GM12878 (cell line): ENCODE data around the gene ETV2. TPM values are rescaled to one million over a fixed set of nuclear protein-coding genes. Genes with fewer than 3 reads are reported as not detected.

Experiments
- ATAC-seq: fragments of 200-7000 bp; cut with Tn5 transposase; 3 replicates; pipeline ENCODE4 v1.9.1; 2020; ENCODE audit warnings: mild to moderate bottlenecking, moderate library complexity
- BruUV-seq: library from RNA; stranded (reverse); fragments of 400-500 nt; replicated peaks from 2 replicates; lab custom pipeline; 2021; lab: Mats Ljungman, UMichigan
- CTCF ChIA-PET: fragments of 300-600 bp; sonication (Branson Sonifier 250); formaldehyde crosslinking; extraction: SDS; loops from one replicate; lab custom pipeline; 2021; ENCODE audit warnings: inconsistent platforms; lab: Yijun Ruan, JAX
- POLR2A ChIA-PET: fragments of 350-600 bp; formaldehyde crosslinking; extraction: SDS; loops from one replicate; lab custom pipeline; 2021; ENCODE audit warnings: inconsistent platforms; lab: Charles Lee
- RAD21 ChIA-PET: fragments of 300-600 bp; sonication (Branson Sonifier 250); formaldehyde crosslinking; loops from one replicate; lab custom pipeline; 2023; ENCODE audit warnings: antibody characterized with exemption; ENCODE audit not compliant: unreplicated experiment; lab: Charles Lee
- SMC1A ChIA-PET: fragments of 300-600 bp; sonication (Branson Sonifier 250); formaldehyde crosslinking; loops from one replicate; lab custom pipeline; 2023; ENCODE audit not compliant: unreplicated experiment, uncharacterized antibody; lab: Charles Lee
- DNase-seq: peaks from one replicate; pipeline ENCODE4 v3.0.0-alpha.2; 2011; ENCODE audit warnings: low read depth, low spot score
- FAIRE-seq: peaks from 3 replicates; lab custom pipeline; 2011; peaks lifted over from hg19 to GRCh38; lab: Jason Lieb, UNC
- H2AFZ ChIP-seq: 2 replicates; pipeline ENCODE4 v1.6.0; 2011; ENCODE audit warnings: low read depth, low read length, control low read depth; ENCODE audit not compliant: control insufficient read depth
- H3K27ac ChIP-seq: 2 replicates; pipeline ENCODE4 v1.5.1; 2011; ENCODE audit warnings: control low read depth; ENCODE audit not compliant: control insufficient read depth, insufficient read depth
- H3K27me3 ChIP-seq, 2 experiments: replicated peaks in 1 of 2; 2 replicates each; pipeline versions ENCODE4 v1.6.0 to v1.6.1; 2011; ENCODE audit warnings: low read length in 1 of 2; ENCODE audit not compliant: control insufficient read depth in 2 of 2, insufficient read depth in 2 of 2
- H3K36me3 ChIP-seq, 2 experiments: 2 replicates each; pipeline ENCODE4 v1.5.1; 2011; ENCODE audit warnings: low read length in 1 of 2; ENCODE audit not compliant: control insufficient read depth in 2 of 2, insufficient read depth in 2 of 2
- H3K4me1 ChIP-seq: 2 replicates; pipeline ENCODE4 v1.6.1; 2011; ENCODE audit warnings: mild to moderate bottlenecking, low read length, moderate library complexity, mixed read lengths; ENCODE audit not compliant: control insufficient read depth, insufficient read depth
- H3K4me2 ChIP-seq: 2 replicates; pipeline ENCODE4 v1.6.0; 2011; ENCODE audit warnings: control low read depth; ENCODE audit not compliant: control insufficient read depth, insufficient read depth
- H3K4me3 ChIP-seq: fragments of 200-600 bp; sonication (generic); 2 replicates; pipeline ENCODE4 v1.5.1; 2016
- H3K79me2 ChIP-seq: 2 replicates; pipeline ENCODE4 v1.6.0; 2011; ENCODE audit warnings: low read length; ENCODE audit not compliant: control insufficient read depth, insufficient read depth
- H3K9ac ChIP-seq: 2 replicates; pipeline ENCODE4 v1.8.0; 2011; ENCODE audit warnings: low read length, control low read depth, mixed read lengths; ENCODE audit not compliant: control insufficient read depth, insufficient read depth
- H3K9me3 ChIP-seq: replicated peaks from 3 replicates; pipeline ENCODE4 v1.5.1; 2011; ENCODE audit warnings: mild to moderate bottlenecking, low read length; ENCODE audit not compliant: control insufficient read depth, insufficient read depth
- H4K20me1 ChIP-seq: 2 replicates; pipeline ENCODE4 v1.6.0; 2011; ENCODE audit not compliant: control insufficient read depth, insufficient read depth
- BRCA1 ChIP-seq: IDR thresholded peaks from 2 replicates; pipeline ENCODE4 v1.6.1; 2011; ENCODE audit warnings: low read depth, low read length, improper control_type of control experiment
- CBFB ChIP-seq: IDR thresholded peaks from 2 replicates; pipeline ENCODE4 v1.6.1; 2016; ENCODE audit warnings: antibody characterized with exemption, low read depth
- CHD1 ChIP-seq: IDR thresholded peaks from 2 replicates; pipeline ENCODE4 v1.6.1; 2012; ENCODE audit warnings: low read depth, low read length, improper control_type of control experiment
- CHD4 ChIP-seq: fragments of 200-600 bp; sonication (generic); IDR thresholded peaks from 2 replicates; pipeline ENCODE4 v1.6.1; 2016; ENCODE audit warnings: mild to moderate bottlenecking
- ESRRA ChIP-seq: IDR thresholded peaks from 2 replicates; pipeline ENCODE4 v1.6.1; 2012; ENCODE audit warnings: mild to moderate bottlenecking, low read length, improper control_type of control experiment
- ETV6 ChIP-seq, 2 experiments: fragments of 450-650 bp in 1 of 2; IDR thresholded peaks in 1 of 2; conservative IDR thresholded peaks in 1 of 2; 2 replicates each; pipeline ENCODE4 v1.6.1; 2014; ENCODE audit warnings: antibody characterized with exemption in 1 of 2, borderline replicate concordance in 1 of 2, low read depth in 1 of 2, mild to moderate bottlenecking in 1 of 2, moderate library complexity in 1 of 2
- FOS ChIP-seq: IDR thresholded peaks from 3 replicates; pipeline ENCODE4 v1.6.1; 2011; ENCODE audit warnings: borderline replicate concordance; ENCODE audit not compliant: insufficient read length; ENCODE audit errors: extremely low read depth
- GATAD2B ChIP-seq: fragments of 450-650 bp; conservative IDR thresholded peaks from 2 replicates; pipeline ENCODE4 v1.6.1; 2017; ENCODE audit warnings: low read depth, mild to moderate bottlenecking, moderate library complexity
- KDM1A ChIP-seq: fragments of 200-600 bp; sonication (generic); IDR thresholded peaks from 2 replicates; pipeline ENCODE4 v1.6.1; 2016; ENCODE audit warnings: borderline replicate concordance
- MEF2A ChIP-seq: IDR thresholded peaks from 2 replicates; pipeline ENCODE4 v1.6.1; 2011; ENCODE audit warnings: low read depth, mild to moderate bottlenecking, low read length, moderate library complexity; ENCODE audit not compliant: insufficient read depth
- NKRF ChIP-seq: fragments of 450-650 bp; conservative IDR thresholded peaks from 2 replicates; pipeline ENCODE4 v1.6.1; 2017; ENCODE audit warnings: mild to moderate bottlenecking, moderate library complexity
- RELA ChIP-seq: fragments of 450-650 bp; IDR thresholded peaks from 2 replicates; pipeline ENCODE4 v1.8.0; 2014; ENCODE audit warnings: borderline replicate concordance; ENCODE audit not compliant: partially characterized antibody
- SRF ChIP-seq, 2 experiments: IDR thresholded peaks; 2 replicates each; pipeline ENCODE4 v1.6.1; 2011; ENCODE audit warnings: low read depth in 2 of 2, low read length in 2 of 2, mild to moderate bottlenecking in 1 of 2, moderate library complexity in 1 of 2
- TCF3 ChIP-seq: IDR thresholded peaks from 2 replicates; pipeline ENCODE4 v1.6.1; 2012; ENCODE audit warnings: low read depth, mild to moderate bottlenecking, low read length, borderline replicate concordance; ENCODE audit not compliant: insufficient read depth
- ZNF384 ChIP-seq: IDR thresholded peaks from 2 replicates; pipeline ENCODE4 v1.6.1; 2012; ENCODE audit warnings: low read depth, mild to moderate bottlenecking, low read length, improper control_type of control experiment, borderline replicate concordance
- ZNF592 ChIP-seq: fragments of 450-650 bp; IDR thresholded peaks from 2 replicates; pipeline ENCODE4 v1.6.1; 2017; ENCODE audit warnings: mild to moderate bottlenecking, moderate library complexity
- WGBS: methylation state at CpG from one replicate; pipeline ENCODE4 v1.1.6; 2016; ENCODE audit warnings: low lambda C conversion rate; ENCODE audit not compliant: insufficient replicate concordance, insufficient coverage; ENCODE audit errors: missing lambda C conversion rate; 5-methylcytosine and 5-hydroxymethylcytosine counted together
- in situ Hi-C: fragments of 300-500 bp; cut with MboI; formaldehyde crosslinking; loops from 9 replicates; pipeline ENCODE4 v1.14.3; 2018; ENCODE audit warnings: mixed read lengths
- intact Hi-C: fragments of 100-400 bp; cut with micrococcal nuclease; formaldehyde crosslinking; loops from one replicate; pipeline ENCODE4 v1.14.2; 2022; ENCODE audit not compliant: unreplicated experiment
- polyA plus RNA-seq, 11 experiments: library from polyadenylated mRNA; depleted of rRNA in 4 of 11; unstranded in 6 of 11; stranded (reverse) in 5 of 11; fragments of >200 nt; fragmentation: Nextera tagmentation in 4 of 11; fragmentation: Illumina TruSeq in 1 of 11; extraction: Ambion mirVana in 4 of 11; extraction: Trizol in 1 of 11; gene quantifications; 1 replicate in 1 of 11; 2 replicates in 10 of 11; pipeline versions ENCODE4 v1.2.1 to v1.2.3, GENCODE V29; 2011 to 2016; ENCODE audit warnings: inconsistent platforms in 2 of 11, missing spikeins in 2 of 11, low read depth in 1 of 11
- total RNA-seq, 4 experiments: library from RNA; depleted of rRNA in 3 of 4; stranded (reverse); fragments of >200 nt in 3 of 4; fragmentation: Illumina TruSeq in 1 of 4; extraction: Trizol in 1 of 4; gene quantifications; 2 replicates each; pipeline versions ENCODE4 v1.2.1 to v1.2.3, GENCODE V29; 2013 to 2021

The ETV2 gene
- total and polyA plus RNA-seq, 10 of the 15 experiments (the other 5 are each of a cell fraction or from before 2014, with no cell fraction given) = 0.10 to 1.4 (median 0.54) TPM; not detected in 1

- no peak for TF ChIP-seq ZNF384
- no peak for TF ChIP-seq CHD1
- TF ChIP-seq GATAD2B = no peak
- no peak for TF ChIP-seq ETV6 (conservative IDR thresholded peaks at IDR 0.05 in 1 of 2, IDR thresholded peaks at IDR 0.05 in 1 of 2; ENCODE audit: borderline replicate concordance in 1 of 2, low read depth in 1 of 2)
- no peak for TF ChIP-seq SRF (IDR thresholded peaks at IDR 0.05; ENCODE audit: low read depth in 2 of 2, low read length in 2 of 2)
- TF ChIP-seq KDM1A = no peak
- TF ChIP-seq, all 136 proteins: peak for 0
Observed at GRCh38 chr19:35663981-35664380, 22.4 kb downstream of the ETV2 start (continued).

GRCh38 chr19:35665157-35665556 is 23.6 kb downstream of the ETV2 start:
- ChIA-PET RAD21 (no interaction called here), CTCF (no interaction called here), POLR2A (no interaction called here), SMC1A (no interaction called here)
- H3K36me3 ChIP-seq = peaks cover 0 to 4% of the 10 kb centered on the region in 2 experiments; a peak in 2 of 4 replicates
- H3K4me3 ChIP-seq = no peak overlapping the region
- BruUV-seq = no TSS peak
- intact Hi-C loops = no loop called here
- in situ Hi-C loops = no loop called here
- H3K79me2 ChIP-seq = no peaks in the 10 kb centered on the region
- no peaks in the 10 kb centered on the region for H4K20me1 ChIP-seq
- no peak overlapping the region for H3K9ac ChIP-seq
- no peak overlapping the region for H2AFZ ChIP-seq
- H3K4me2 ChIP-seq = no peak overlapping the region
- ATAC-seq = no peak
- no peak overlapping the region for H3K27ac ChIP-seq
- H3K27me3 ChIP-seq = no peaks in the 10 kb centered on the region
- FAIRE-seq = no peak
- no peaks in the 10 kb centered on the region for H3K4me1 ChIP-seq
- WGBS = 92% methylated on average over 24 of the region's 24 CpGs
- no peak for DNase-seq
- no peak for TF ChIP-seq ZNF592
- TF ChIP-seq CHD4 = no peak
- no peak for TF ChIP-seq CBFB
- TF ChIP-seq ESRRA = no peak
- TF ChIP-seq NKRF = no peak
- TF ChIP-seq FOS = no peak
- no peak for TF ChIP-seq ETV6 (conservative IDR thresholded peaks at IDR 0.05 in 1 of 2, IDR thresholded peaks at IDR 0.05 in 1 of 2; ENCODE audit: borderline replicate concordance in 1 of 2, low read depth in 1 of 2)
- TF ChIP-seq MEF2A = no peak
- no peak for TF ChIP-seq TCF3
- no peak for TF ChIP-seq BRCA1
- TF ChIP-seq RELA = no peak
- no peaks in the 10 kb centered on the region for H3K9me3 ChIP-seq
